Ammon's horn (tissue), 1 donor: ENCODE results near the gene ERBB4.

Source experiments
- DNase-seq: peaks from one replicate; pipeline ENCODE4 v3.0.0-alpha.2; 2016; ENCODE audit warnings: low spot score

Gene ERBB4

DNA sequence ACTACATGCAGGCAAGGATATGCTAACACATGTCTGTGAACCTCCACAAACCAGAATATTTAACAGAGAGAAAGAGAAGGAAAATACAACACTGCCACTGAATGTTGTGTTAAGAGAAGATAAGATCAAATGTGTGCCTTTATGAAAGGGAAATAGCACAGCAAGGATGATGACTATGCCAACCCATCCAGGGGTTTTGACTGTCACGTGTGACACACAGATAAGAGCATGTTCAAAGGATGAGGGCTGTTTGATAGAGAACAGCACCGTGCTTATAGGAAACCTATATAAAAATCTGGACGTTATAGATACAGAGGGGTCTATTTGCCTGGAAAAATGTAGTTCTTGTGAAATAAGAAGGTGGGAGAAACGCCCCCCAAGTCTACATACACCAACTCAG lies 1070.4 kb downstream of the ERBB4 start:
- DNase-seq = no peak

DNA sequence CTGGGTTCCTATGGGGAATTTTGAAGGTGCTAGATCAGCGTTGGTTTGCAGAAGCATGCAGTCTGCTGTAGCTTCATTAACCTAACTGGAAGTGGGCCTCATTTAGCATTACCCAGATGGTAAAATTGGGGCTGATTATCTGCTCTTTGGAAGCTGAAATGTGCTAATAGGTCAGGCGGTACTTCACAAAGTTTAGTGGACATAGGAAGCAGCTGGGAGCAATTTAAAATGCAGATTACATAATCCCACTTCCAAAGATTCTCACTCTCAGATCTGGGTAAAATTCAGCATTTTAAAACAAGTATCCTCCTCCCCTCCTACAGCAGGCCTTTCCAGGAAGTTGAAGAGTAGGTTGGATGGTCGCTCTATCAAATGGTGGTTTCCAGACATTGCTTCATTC lies 1075.2 kb downstream of the ERBB4 start:
- no peak for DNase-seq

DNA sequence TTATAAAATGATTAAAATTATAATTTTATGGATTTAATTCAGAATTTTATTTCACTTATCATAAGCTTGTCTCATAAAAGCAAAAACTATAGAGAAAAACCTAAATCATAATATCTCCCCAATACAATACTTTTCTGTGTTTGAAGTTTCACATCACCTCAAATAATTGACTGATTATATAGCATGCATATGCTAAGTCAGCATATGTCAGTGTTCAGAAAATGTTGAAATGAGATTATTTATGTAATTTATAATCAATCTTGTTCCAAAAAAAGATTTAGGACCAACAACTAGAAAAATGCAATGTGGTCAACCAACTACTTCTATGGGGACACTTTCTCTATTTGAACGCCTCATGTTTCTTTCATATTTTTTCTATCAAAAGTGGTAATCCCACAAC lies 1079.6 kb downstream of the ERBB4 start:
- no peak for DNase-seq

DNA sequence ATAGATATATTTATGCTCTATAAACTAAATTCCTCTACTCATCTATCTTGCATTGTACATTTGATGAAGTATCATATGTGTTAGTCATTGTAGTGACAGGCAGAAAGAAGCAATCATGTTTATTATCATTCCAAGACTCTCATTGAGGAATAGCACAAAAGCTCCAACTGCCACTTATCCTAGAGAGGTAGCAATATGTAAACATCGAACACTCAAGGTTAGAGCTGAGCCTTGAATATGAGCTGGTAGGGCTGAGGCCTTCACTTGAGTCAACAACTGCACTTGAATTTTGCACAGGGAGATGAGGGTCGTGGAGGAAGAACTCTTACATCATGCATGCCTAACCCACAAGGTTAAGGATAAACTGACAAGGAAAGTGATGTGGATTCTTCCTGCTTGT lies 1081.3 kb downstream of the ERBB4 start:
- DNase-seq = no peak

DNA sequence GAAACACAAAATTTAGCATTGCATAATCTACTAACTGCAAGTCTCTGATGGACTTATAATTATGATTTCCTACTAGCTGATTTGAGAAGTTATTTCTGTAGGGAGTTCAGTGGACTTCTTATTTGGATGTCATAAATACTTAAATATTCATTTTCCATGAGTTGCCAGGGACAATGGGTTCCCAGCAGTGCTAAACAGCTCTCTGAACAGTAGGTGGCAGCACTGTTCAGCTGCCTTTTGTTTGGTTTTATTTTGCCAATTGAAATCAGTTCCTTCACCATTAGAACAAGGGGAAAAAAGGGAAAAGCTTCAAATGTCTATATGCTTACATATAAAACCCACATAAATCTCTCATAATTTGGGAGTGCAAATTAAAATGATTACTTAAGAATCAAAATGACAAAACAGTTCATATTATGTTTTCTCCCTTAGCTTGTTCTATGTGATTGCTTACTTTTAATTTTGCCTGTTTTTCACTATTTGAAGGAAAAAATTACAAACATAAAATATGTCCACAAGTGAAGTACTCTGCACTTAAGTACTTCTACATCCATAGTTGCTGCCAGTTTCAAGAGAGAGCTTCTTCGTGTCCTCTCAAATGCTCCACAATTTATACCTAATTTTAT lies 1083.3 kb downstream of the ERBB4 start:
- peak; percentile 79 for DNase-seq

DNA sequence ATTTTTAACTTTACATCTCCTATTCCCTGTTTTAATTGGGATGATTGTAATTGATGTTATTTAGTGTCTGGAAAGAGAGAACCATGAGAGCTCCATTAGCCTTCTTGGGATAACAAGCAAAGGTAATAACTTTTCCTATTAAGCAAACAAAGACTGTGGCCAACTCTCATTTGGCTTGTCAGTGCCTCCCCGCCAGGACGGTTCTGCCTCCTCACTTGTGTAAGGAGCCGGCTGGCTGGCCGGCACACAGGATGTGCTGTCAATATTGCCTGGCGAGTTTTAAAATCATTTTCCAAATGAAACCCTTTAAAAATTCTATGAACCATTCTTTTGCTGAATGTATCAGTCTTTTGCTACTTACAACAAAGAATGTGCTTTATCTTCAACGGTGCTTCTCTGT lies 1083.9 kb downstream of the ERBB4 start:
- DNase-seq = peak; percentile 26

DNA sequence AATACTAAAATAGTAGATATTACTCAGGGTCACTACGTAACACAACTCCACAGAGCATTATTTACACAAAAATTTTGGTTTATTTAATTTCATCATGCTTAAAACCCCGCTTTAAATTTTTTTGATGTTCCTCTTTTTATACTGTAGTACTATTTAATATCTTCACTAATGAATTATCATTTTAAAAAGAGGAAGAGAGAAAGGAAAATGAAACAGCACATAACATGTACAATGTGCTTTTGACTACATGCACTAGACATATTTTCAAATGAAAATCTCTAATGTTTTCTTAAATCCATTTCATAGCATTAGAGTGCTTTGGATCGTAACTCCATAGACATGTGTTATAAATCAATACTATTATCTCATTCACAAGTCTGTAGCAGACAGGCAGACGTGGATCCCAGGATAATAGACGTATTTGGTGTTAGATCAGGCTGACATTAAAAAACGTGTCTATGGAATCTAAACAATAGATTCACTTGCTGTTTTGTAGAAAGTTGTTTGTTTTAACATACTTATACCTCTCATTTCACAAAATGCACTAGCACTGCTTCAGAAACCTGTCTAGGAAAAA lies 1085.2 kb downstream of the ERBB4 start:
- no peak for DNase-seq

DNA sequence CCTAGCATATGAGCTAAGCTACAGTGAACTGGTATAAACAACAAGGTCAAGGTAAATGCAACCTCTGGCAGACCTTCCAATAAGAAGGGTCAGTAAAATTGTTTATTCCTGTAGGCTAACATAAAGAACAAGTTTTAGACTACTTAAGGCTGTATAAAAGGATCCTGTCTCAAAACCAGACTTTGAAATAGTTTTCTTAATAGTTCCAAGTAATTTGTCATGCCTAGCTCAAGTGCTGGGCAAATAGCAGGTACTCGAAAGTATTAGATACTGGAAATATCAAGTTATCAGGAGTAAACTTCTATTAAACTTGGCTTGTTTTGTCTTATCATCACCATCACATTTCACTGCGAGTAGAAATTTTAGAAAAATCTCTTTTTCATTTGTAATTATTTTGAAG lies 1087.0 kb downstream of the ERBB4 start:
- no peak for DNase-seq

DNA sequence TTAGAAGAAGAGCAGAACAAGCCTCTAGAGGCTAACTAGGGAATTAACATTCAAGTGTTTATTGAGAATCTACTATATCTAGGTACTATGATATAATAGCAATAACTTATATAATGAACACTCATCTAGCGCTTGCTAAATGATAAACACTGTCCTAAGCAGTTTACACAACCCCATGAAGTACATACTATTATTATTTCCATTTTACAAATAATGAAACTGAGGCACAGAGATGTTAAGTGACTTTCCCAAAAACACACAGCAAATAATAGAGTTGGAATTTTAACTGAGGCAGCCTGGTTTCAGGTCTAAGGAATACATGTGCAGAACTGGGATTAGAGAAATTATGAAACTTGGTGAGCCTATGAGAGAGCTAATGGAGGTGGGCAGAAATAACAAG lies 1088.8 kb downstream of the ERBB4 start:
- no peak for DNase-seq

DNA sequence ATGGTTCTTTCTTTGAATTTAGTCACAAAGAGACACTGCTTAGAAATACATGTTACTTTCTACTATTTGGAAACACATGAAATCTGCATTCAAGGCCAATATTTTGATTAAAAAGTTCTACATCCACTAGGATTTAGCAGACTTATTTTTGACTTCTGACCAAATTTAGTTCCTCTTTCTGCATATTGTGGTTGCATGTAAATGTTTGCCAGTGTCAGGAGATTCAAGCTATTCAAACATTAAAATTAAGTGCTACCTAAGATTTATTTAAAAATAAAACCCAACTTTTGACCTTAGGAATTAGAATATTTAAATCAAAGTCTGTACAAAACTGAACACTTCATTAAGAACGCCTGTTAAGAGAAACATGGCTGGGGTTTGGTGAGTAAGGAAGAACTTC lies 1091.1 kb downstream of the ERBB4 start:
- no peak for DNase-seq

DNA sequence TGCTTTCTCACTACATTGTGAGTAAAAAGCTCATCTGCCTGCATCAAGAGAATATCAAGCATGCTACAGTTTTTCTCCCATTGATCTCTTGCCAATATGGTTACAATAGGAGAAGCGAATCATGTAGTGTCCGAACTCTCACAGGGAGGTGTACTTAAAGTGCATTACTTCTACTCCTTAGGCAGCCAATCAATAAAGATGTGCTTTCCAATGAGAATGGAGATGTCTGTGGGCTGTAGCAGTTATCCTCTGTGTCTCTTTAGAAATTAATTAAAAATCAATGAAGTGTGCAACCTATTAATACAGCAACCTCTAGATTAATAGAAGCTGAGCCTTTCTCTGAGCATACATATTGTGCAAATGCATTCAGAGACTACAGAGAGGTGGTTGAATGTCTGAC lies 1098.5 kb downstream of the ERBB4 start:
- no peak for DNase-seq

DNA sequence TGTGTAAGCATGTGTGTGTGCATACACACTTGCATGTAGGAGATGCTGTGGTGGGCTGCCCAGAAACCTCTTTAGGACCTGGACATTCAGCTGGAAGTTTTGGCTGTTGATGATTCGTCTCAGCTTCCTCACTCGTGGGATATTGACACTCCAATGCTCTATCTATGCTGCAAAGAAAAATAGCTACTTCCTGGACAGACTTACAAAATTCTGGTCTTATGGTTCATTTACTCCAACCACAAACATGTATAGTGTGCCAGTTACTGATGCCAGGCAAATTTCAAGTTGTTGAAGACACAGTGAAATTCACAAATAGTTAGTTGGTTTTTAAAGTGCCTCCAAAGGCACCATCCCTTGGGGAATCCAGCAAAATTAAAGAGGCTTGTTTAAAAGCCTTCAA lies 1099.6 kb downstream of the ERBB4 start:
- no peak for DNase-seq

DNA sequence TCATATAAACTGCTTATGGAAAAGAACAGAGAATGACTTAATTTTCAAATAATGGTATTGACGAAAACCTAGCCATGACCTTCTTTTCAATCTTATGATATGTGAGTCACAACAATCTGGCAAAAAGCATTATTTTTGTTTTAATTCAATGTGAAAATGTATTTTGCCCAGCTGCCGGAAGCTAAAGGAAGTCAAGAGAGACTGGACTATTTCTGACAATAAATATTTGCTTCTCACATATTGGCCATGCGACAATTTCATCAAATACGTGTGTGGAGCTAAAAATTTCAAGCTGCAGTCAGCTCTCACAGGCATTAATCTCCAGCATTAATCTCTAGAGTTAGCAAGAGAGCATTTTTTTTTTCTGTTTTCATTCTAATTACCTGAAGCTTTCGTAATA lies 1101.2 kb downstream of the ERBB4 start:
- DNase-seq = no peak

DNA sequence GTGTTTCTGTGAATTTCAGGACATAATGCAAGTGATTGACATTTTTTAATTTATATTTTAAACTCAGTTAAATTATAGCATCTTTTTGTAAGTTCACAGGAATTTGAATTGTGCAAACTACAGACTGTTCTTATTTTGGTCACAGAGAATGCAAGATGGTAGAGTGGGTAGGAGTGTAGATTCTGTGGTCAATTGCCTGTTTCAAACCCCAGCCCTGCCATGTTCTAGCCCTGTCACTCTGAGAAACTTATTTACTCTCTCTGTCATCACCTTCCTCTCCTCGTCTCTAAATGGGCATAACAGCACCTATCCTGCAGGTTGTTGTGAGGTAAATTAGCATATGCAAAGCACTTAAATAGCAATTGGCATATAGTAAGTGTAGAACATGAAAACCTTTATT lies 1102.4 kb downstream of the ERBB4 start:
- DNase-seq = no peak

DNA sequence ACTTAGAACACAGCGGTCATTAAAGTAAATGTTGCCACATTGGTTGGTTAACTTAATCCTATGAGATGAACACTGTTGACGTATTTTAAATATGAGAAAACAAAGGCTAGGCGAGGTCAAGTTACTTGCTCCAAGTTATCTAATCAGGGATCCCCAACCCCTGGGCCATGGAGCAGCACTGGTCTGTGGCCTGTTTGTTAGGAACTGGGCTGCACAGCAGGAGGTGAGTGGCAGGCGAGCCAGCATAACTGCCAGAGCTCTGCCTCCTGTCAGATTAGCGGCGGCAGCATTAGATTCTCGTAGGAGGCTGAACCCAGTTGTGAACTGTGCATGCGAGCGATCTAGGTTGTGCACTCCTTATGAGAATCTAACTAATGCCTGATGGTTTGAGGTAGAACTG lies 1103.3 kb downstream of the ERBB4 start:
- DNase-seq = no peak

DNA sequence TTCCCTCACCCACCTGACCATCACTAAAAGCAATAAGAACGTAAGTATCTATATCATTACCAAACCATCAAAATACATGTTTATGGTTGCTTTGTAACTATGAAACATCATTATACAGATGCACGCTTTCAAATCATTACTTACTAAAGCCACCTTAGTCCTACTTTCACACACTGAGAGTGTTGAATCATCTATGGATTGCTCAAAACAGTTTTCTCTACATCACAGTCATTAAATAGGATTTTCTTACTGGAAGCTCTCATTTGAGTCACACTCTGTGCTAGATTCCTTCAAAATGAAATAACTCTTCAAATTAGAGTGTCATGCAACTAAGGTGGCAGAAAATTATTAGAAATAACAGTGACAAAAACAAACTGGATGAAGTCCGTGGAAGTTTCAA lies 1103.8 kb downstream of the ERBB4 start:
- no peak for DNase-seq

DNA sequence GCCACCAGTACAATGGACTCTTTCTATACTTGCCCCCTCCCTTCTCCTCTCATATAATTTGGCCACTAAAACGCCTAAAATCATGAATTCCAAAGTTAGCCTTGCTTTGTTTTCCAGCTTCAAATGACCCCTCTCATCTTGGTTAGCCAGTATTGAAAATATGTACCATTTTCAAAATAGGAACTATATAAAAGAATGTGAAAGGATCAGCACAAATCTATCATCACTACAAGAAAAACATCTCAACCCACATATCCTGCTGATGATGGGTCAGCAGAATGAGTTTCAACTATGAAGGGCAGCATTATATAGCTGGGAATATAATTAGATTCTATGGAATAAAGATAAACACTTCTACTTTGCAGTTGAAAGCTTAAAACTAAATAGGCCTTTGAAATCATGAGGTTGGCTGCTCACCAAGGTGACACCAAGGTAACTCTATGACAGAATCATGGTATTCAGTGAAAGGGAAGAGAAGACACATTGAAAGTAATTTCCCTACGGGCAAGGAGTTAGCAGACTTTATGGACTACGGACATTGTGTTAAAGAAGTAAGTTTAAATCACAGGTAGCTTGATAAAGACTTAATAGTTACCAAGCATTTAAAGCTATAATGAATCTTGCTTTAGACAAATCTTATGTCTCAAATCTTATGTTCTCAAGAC lies 1109.2 kb downstream of the ERBB4 start:
- DNase-seq = no peak

DNA sequence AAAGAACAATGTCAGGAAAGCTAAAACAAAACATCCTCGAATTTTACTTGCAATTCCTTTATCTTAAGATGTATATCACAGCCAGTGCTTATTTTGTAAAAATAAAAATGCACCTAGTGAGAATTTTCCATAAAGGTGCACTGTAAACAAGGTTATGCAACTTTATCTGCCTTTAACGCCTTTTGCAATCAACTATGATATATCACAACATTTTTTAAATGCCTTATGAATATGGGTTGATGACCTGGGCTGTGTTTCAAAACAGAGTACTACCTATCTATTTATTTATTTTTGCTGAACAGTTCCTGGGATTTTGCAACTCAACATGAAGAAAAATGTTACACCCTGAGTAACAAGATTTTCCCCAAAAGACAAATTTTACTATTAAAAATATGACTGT lies 1112.4 kb downstream of the ERBB4 start:
- DNase-seq = no peak

DNA sequence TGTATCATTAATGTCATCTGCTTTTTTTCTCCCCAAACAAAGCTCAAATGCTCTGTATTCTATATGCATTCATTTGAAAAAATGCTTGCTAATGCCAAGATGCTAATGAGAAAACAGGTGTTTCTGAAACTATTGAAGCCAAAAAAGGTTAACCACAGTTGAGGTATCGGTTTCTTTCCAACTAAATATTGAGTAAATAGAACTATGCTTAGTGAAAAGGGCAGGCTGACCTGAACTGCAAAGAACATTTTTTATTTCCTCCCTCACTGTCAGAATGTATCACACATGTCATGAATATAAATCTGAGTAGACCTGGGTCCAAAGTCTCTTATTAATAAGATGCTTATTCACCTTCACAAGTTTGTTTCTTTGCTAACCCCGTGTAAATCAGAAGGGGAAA lies 1115.6 kb downstream of the ERBB4 start:
- DNase-seq = no peak

DNA sequence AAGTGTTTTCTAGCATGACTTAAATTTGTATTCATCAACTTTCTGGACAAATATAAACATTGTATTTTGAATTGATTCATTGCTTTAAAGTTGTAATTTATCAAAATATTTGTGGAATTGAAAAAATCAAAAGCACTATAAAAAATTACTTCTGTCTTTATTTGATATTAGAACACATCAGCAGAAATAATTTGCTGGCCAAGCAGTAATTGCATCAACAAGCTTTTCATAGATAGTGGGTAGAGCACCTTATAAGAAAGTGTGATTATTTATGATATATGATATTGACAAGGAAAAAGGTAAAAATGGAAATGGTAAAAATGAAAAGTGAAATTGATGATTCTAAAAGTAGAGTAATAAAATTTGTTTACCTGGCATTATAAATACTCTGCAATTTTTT lies 1121.1 kb downstream of the ERBB4 start:
- DNase-seq = no peak

DNA sequence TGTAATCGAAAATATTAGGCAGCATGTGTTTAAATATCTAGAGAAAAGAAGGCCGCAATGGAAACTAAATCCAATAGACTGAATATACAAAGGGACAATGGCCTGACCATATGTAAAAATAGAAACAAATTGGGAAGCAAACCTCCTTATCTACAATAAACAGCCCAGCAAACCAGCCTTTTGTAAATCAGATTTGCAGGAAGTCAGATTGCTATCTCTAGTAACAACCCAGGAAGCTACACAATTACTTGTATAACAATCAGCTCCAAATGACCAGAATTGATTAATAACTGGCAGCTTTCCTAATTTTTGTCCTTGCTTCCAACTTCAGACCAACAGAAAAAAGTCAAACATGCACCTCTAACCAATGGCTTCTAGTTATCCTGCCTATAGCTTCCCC lies 1122.2 kb downstream of the ERBB4 start:
- DNase-seq = no peak

DNA sequence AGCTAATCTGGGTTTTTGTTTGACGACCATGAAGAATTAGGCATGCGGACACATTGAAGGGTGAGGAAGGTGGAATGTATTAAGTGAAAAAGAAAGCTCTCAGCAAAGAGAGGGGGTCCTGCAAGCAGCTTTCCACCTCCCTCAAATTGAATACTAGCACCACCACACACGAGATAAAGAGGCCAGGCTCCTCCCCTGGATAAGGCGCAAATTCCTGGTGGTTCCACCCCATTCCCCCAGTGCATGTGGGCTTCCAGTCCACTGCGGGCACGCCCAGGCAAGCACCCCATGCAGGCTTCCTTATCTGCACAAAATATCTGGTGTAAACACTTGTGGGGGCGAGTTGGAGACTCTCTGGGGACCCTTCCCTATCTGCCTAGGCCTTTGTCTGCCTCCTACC lies 1124.9 kb downstream of the ERBB4 start:
- DNase-seq = no peak

DNA sequence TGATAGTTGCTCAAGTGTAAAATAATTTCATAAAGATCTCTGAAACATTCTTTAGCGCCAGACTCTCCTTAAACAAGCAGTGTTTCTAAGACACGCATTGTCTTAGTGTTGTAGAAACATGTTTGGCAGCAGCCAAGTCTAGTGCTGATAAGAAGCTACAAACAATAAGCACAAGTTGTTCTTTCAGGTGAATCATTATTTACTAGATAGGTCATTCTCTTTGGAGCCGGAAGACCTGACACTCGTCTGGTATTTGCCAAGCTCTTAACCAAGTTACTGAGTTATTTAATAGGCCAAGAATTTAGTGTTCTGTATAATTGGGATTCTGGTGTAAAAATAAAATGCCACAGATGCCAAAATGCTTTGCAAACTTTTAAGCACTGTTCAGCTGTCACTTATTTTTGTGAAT lies 1130.1 kb downstream of the ERBB4 start:
- DNase-seq = peak; percentile 5

DNA sequence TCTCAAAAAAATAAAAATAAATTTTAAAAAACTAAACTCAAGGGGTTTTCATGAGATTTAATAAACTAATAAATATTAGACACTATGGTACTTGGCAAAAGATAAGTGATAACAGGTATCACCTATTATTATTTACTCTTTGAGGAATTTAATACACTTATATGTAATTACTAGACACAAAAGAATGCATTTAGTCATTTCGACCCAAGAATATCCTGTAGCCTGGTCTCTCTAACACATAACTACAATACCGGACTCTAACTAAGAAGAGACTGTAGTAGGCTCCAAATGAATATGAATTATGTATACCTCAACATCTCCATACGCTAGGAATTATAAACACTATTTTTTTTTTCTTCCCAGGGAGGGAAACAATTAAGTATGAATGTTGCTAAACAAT lies 1131.5 kb downstream of the ERBB4 start:
- DNase-seq = no peak
